ENCODE data around the gene MEGF10.

Gene MEGF10

GRCh38 chr5:127331890-127332649, 41.5 kb downstream of the MEGF10 start:
- no peak for DNase-seq

- no peak for DNase-seq
Observed at GRCh38 chr5:127333483-127333882, 42.9 kb downstream of the MEGF10 start.

DNA sequence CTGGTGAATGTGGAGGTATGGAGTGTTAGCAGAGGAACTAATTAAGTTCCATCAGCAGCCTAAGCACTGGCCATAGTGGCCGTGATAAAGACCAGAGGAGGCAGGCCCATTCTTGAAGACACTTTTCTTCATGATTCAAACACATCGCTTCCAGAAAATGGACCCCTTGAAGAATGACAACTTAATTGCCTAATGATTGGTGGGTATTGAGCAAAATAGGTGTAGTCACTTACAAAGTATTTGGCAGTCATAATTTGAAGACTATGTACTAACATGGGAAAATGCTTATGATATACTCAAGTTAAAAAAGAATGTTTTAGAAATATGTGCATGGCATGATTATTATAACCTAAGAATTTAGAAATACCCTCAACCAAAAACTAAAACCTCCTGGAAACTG, 44.8 kb downstream of the MEGF10 start:
- no peak for DNase-seq

DNA sequence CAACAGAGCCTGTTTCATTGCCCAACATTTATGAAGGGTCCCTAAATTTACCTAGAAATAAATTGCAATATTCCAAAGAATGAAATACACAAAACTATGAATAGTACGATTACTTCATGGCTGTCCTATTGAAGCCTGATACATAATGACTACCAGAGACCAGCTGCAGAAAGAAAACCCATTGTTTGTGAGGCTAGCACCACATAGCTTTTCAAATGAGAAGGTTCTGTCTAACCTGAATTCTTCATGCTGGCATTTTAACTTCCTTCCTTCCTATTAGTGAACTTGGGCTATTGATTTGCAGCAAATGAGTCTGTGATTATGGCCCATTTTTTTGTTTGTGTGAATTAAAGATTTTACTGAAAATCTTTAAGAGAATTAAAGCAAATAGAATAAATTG, 47.3 kb downstream of the MEGF10 start:
- DNase-seq: no peak

DNA sequence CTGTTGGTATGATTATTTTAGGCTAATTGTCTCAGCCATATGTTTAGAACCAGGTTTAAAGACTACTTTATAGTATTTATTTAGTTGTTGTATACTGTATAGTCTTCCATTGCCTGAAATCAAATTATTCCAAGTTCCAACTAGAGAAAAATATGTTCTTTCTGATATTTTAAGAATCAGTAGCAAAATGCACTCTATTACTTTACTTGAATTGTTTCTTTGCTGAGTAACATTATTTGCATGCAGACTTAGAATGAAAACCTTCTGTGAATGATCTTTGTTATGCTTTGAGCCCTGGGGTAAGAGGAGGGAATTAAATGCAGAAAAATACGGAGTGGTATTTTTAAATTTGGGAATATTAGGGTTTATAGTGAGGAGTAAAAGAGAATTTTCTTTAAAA, 47.9 kb downstream of the MEGF10 start:
- no peak for DNase-seq

GRCh38 chr5:127340606-127341005, 50.0 kb downstream of the MEGF10 start:
- no peak for DNase-seq

- DNase-seq: no peak
Observed at GRCh38 chr5:127342364-127342763, 51.8 kb downstream of the MEGF10 start.

- no peak for DNase-seq
Observed at GRCh38 chr5:127343313-127343712, 52.7 kb downstream of the MEGF10 start.

GRCh38 chr5:127343866-127344265, 53.3 kb downstream of the MEGF10 start:
- DNase-seq: no peak

GRCh38 chr5:127344931-127345330, 54.3 kb downstream of the MEGF10 start:
- no peak for DNase-seq

GRCh38 chr5:127351418-127351817, 60.8 kb downstream of the MEGF10 start:
- no peak for DNase-seq

DNA sequence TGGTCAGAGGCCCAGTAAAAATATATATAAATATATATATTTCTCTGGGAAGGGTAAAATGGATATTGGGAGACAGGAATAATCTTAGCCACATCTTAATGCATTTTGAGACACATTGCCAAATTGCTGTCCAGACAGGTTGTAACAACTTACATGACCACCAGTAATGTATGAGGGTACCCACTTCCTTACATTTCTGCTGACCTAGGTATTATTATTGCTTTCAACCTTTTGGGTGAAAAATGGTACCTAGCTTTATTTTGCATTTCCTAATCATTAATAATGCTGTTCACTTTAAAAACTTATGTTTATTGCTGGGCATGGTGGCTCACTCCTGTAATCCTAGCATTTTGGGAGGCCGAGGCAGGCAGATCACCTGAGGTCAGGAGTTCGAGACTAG, 61.5 kb downstream of the MEGF10 start:
- DNase-seq: no peak

DNA sequence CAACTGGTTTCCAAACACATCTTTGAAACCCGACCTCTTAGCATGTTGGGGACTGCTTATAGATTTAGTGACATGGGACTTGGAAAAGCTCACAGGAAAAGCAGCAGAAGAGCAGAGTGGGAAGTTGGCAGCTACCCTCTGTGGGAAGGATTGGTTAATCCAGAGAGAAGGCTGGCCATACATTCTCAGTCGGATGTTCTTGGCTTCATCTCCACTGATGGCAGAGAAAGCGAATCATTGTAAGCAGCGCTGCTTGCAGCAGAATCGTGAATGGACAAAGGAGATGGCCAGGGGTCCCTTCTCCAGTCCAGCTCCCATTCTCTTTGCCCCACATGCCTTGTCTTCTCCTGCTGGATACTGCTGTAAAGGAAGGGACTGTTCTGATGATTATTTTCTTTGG, 62.7 kb downstream of the MEGF10 start:
- DNase-seq: no peak

- DNase-seq: no peak
Observed at GRCh38 chr5:127353796-127354195, 63.2 kb downstream of the MEGF10 start.

DNA sequence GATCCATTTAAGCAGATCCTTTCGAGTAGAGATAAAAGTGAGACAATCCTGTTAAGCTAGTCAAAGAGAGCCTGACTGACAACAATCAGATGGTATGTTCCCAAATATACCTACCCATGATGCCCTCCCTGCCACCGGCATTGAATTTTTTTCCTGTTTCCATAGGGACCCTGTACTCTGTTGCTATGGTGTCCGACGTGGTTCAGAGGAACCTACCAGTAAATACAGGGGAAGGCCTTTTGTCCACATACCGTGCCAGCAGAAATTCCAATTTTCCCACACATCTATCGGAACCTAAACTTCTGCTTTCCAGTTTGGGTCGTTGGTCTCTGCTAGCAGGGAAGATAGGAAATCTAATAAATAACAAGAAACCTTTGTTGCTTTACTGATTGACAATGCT, 64.7 kb downstream of the MEGF10 start:
- no peak for DNase-seq

- DNase-seq: no peak
Observed at GRCh38 chr5:127358284-127358683, 67.7 kb downstream of the MEGF10 start.

GRCh38 chr5:127358740-127359139, 68.1 kb downstream of the MEGF10 start:
- DNase-seq: no peak

DNA sequence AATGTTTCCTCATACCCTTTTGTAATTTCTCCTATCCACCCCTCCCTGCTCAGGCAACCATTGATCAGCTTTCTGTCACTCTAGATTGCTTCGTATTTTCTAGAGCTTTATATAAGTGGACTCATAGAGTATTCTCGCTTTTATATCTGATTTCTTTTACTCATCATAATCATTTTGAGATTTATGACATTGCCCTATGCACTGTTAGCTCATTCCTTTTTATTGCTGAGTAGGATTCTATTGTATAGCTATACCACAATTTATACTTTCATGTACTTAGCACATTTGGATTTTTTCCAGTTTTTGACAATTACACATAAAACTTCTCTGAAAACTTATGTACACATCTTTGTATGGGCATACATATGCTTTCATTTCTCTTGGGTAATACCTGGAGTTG, 68.9 kb downstream of the MEGF10 start:
- no peak for DNase-seq

- no peak for DNase-seq
Observed at GRCh38 chr5:127363403-127363802, 72.8 kb downstream of the MEGF10 start.

- no peak for DNase-seq
Observed at GRCh38 chr5:127367029-127367428, 76.4 kb downstream of the MEGF10 start.

GRCh38 chr5:127367946-127368465, 77.4 kb downstream of the MEGF10 start:
- no peak for DNase-seq

- DNase-seq: no peak
Observed at GRCh38 chr5:127369796-127370195, 79.2 kb downstream of the MEGF10 start.

DNA sequence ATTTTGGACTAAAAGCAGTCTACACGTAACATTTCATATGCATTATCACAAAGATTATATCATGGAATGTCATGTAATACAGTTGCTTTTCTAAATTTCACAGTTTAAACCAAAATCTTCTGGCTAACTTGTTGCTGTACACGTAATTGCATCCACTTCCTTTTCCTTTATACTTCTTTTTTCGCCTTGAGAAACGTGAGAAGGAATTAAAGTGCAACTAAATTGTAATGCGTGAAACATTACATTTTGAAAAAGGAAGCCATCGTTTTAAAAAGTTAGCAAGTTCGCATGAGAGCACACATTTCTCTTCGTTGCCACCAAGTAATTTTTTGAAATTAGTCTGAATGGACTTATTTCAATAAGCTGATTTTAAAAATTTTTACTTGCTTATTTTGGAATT, 80.0 kb downstream of the MEGF10 start:
- DNase-seq: no peak

DNA sequence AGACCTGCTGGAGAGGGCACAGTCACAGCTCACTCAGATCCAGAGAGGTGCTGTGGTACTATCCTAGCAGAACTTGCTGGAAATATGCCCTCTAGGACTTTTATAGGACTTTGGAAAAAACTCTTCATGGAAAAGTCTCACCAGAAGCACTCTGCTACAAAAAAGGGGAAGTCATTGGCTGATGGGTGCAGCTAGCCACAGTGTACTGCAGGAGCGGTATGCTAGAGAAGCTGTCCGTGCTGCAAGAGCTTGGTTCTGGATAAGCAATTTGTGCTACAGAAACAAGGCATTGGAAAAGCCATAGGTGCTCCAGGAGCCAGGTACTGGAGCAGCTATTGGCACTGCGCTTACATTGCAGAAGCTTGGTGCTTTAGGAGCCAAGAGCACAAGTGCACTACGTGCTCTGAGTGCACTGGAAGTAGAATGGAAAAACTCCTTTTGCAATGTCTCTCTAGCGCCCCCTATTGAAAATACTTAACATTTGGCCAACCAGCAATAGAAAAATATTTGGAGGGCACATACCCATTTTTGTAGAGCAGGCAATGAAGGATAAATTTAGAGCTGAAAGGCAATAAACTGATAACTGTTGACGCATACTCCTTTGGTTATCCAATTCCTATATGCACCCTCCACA, 83.4 kb downstream of the MEGF10 start:
- DNase-seq: no peak

- no peak for DNase-seq
Observed at GRCh38 chr5:127375124-127375523, 84.5 kb downstream of the MEGF10 start.
